ENCODE measurements around the gene USH2A.

Gene USH2A

DNA sequence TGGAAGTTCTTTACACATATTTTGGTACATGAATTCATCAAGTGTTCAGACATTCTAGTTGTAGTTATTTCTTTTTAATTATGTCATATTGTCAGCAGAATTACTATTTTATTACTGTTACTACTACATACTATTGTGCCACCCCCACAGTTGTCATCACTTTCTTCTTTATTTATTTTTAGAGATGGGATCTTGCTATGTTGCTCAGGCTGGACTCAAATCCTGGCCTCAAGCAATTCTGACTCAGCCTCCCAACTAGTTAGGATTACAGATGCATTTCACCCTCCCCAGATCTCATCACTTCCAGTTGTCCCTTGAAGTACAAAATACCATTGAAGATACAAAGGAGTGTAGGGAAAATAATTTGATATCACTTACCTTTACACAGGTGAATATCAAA, 598.2 kb downstream of the USH2A start:
- ChIA-PET POLR2A (no interaction called here), CTCF (no interaction called here)
- Histone ChIP-seq H3K9me3 (ENCODE audit: control insufficient read depth, insufficient read depth, low read depth, low read length) (no peaks in the 10 kb centered on the region), H3K36me3 (ENCODE audit: control insufficient read depth in 2 of 2, insufficient read depth in 1 of 2, low read length in 2 of 2) (no peaks in the 10 kb centered on the region), H3K4me1 (ENCODE audit: control insufficient read depth, insufficient read depth, low read length) (no peaks in the 10 kb centered on the region), H3K4me3 (ENCODE audit: low read depth, low read length) (no peak overlapping the region), H3K27ac (ENCODE audit: extremely low read depth, low read depth, low read length) (no peak overlapping the region)
- TF ChIP-seq GLI4 (tag by site-specific recombination; IDR thresholded peaks at IDR 0.05) (no peak), SP7 (tag by site-specific recombination; IDR thresholded peaks at IDR 0.05) (no peak), ZNF514 (tag by site-specific recombination; IDR thresholded peaks at IDR 0.05) (no peak), ZNF530 (tag by site-specific recombination; IDR thresholded peaks at IDR 0.05; ENCODE audit: low read depth) (no peak), PBX3 (CRISPR knock-in tag; IDR thresholded peaks at IDR 0.05) (no peak), OVOL3 (tag by site-specific recombination; IDR thresholded peaks at IDR 0.05) (no peak), ZNF76 (tag by site-specific recombination; IDR thresholded peaks at IDR 0.05; ENCODE audit: borderline replicate concordance, low read depth) (no peak), ZSCAN18 (tag by site-specific recombination; IDR thresholded peaks at IDR 0.05) (no peak), ZNF629 (tag by site-specific recombination; IDR thresholded peaks at IDR 0.05) (no peak), PRDM1 (tag by site-specific recombination; IDR thresholded peaks at IDR 0.05) (no peak), ZNF660 (tag by site-specific recombination; IDR thresholded peaks at IDR 0.05) (no peak)
- TF ChIP-seq, protein P1, sequence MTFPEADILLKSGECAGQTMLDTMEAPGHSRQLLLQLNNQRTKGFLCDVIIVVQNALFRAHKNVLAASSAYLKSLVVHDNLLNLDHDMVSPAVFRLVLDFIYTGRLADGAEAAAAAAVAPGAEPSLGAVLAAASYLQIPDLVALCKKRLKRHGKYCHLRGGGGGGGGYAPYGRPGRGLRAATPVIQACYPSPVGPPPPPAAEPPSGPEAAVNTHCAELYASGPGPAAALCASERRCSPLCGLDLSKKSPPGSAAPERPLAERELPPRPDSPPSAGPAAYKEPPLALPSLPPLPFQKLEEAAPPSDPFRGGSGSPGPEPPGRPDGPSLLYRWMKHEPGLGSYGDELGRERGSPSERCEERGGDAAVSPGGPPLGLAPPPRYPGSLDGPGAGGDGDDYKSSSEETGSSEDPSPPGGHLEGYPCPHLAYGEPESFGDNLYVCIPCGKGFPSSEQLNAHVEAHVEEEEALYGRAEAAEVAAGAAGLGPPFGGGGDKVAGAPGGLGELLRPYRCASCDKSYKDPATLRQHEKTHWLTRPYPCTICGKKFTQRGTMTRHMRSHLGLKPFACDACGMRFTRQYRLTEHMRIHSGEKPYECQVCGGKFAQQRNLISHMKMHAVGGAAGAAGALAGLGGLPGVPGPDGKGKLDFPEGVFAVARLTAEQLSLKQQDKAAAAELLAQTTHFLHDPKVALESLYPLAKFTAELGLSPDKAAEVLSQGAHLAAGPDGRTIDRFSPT (tag by site-specific recombination; IDR thresholded peaks at IDR 0.05): no peak

GRCh38 chr1:215824245-215824644, 599.0 kb downstream of the USH2A start:
- no peaks in the 10 kb centered on the region for H3K9me3 ChIP-seq (ENCODE audit: control insufficient read depth, insufficient read depth, low read depth, low read length)
- TF ChIP-seq ZNF654 (tag by site-specific recombination; IDR thresholded peaks at IDR 0.05; ENCODE audit: low read depth): peak; percentile 30; the same call in 1 of the 2 replicates
- TF ChIP-seq, protein P2, sequence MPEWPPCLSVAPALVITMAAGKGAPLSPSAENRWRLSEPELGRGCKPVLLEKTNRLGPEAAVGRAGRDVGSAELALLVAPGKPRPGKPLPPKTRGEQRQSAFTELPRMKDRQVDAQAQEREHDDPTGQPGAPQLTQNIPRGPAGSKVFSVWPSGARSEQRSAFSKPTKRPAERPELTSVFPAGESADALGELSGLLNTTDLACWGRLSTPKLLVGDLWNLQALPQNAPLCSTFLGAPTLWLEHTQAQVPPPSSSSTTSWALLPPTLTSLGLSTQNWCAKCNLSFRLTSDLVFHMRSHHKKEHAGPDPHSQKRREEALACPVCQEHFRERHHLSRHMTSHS (tag by site-specific recombination; IDR thresholded peaks at IDR 0.05): no peak
- TF ChIP-seq, protein P3, sequence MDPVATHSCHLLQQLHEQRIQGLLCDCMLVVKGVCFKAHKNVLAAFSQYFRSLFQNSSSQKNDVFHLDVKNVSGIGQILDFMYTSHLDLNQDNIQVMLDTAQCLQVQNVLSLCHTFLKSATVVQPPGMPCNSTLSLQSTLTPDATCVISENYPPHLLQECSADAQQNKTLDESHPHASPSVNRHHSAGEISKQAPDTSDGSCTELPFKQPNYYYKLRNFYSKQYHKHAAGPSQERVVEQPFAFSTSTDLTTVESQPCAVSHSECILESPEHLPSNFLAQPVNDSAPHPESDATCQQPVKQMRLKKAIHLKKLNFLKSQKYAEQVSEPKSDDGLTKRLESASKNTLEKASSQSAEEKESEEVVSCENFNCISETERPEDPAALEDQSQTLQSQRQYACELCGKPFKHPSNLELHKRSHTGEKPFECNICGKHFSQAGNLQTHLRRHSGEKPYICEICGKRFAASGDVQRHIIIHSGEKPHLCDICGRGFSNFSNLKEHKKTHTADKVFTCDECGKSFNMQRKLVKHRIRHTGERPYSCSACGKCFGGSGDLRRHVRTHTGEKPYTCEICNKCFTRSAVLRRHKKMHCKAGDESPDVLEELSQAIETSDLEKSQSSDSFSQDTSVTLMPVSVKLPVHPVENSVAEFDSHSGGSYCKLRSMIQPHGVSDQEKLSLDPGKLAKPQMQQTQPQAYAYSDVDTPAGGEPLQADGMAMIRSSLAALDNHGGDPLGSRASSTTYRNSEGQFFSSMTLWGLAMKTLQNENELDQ (tag by site-specific recombination; IDR thresholded peaks at IDR 0.05; ENCODE audit: low read depth): no peak
- POLR2A ChIA-PET: no interaction called here
- H3K27ac ChIP-seq (ENCODE audit: extremely low read depth, low read depth, low read length): no peak overlapping the region
- H3K4me3 ChIP-seq (ENCODE audit: low read depth, low read length): no peak overlapping the region
- no peaks in the 10 kb centered on the region for H3K4me1 ChIP-seq (ENCODE audit: control insufficient read depth, insufficient read depth, low read length)
- no peaks in the 10 kb centered on the region for H3K36me3 ChIP-seq (ENCODE audit: control insufficient read depth in 2 of 2, insufficient read depth in 1 of 2, low read length in 2 of 2)
- CTCF ChIA-PET: no interaction called here

Data from HEK293 (cell line).